ENCODE measurements around the gene PTPRE. TPM values are rescaled to one million over a fixed set of nuclear protein-coding genes. Genes with fewer than 3 reads are reported as not detected.
A peak's percentile ranks its signal among the peaks of the same experiment; 100 is the strongest.

The PTPRE gene
- total RNA-seq, 1 donor from 2014 or later = 49.7 TPM

GRCh38 chr10:127998501-127999144 lies 91.7 kb downstream of the PTPRE start:
- no peak for DNase-seq (ENCODE audit: low spot score)

GRCh38 chr10:127999297-128000129 lies 92.6 kb downstream of the PTPRE start:
- DNase-seq (ENCODE audit: low spot score) = no peak

GRCh38 chr10:128000471-128001362 lies 93.8 kb downstream of the PTPRE start:
- DNase-seq (ENCODE audit: low spot score) = no peak

- DNase-seq (ENCODE audit: low spot score) = no peak
These were observed 94.5 kb downstream of the PTPRE start for GRCh38 chr10:128001363-128001745.

GRCh38 chr10:128001849-128002248 lies 94.9 kb downstream of the PTPRE start:
- DNase-seq (ENCODE audit: low spot score) = no peak

GRCh38 chr10:128003521-128003920 lies 96.6 kb downstream of the PTPRE start:
- DNase-seq (ENCODE audit: low spot score) = no peak

GRCh38 chr10:128005858-128006257 lies 99.0 kb downstream of the PTPRE start:
- DNase-seq (ENCODE audit: low spot score) = no peak

- no peak for DNase-seq (ENCODE audit: low spot score)
These were observed 100.2 kb downstream of the PTPRE start for GRCh38 chr10:128007056-128007455.

GRCh38 chr10:128007971-128008370 lies 101.1 kb downstream of the PTPRE start:
- DNase-seq (ENCODE audit: low spot score) = no peak

GRCh38 chr10:128008521-128009250 lies 101.8 kb downstream of the PTPRE start:
- DNase-seq (ENCODE audit: low spot score) = no peak

- DNase-seq (ENCODE audit: low spot score) = no peak
These were observed 102.6 kb downstream of the PTPRE start for GRCh38 chr10:128009372-128010126.

GRCh38 chr10:128011059-128011979 lies 104.4 kb downstream of the PTPRE start:
- peak; percentile 96 for DNase-seq (ENCODE audit: low spot score)

- no peak for DNase-seq (ENCODE audit: low spot score)
These were observed 106.7 kb downstream of the PTPRE start for GRCh38 chr10:128013626-128014025.

- no peak for DNase-seq (ENCODE audit: low spot score)
These were observed 107.3 kb downstream of the PTPRE start for GRCh38 chr10:128014236-128014635.

GRCh38 chr10:128016423-128017060 lies 109.6 kb downstream of the PTPRE start:
- peak; percentile 53 for DNase-seq (ENCODE audit: low spot score)

GRCh38 chr10:128017822-128018221 lies 110.9 kb downstream of the PTPRE start:
- no peak for DNase-seq (ENCODE audit: low spot score)

GRCh38 chr10:128018236-128018635 lies 111.3 kb downstream of the PTPRE start:
- DNase-seq (ENCODE audit: low spot score) = no peak

GRCh38 chr10:128018691-128019090 lies 111.8 kb downstream of the PTPRE start:
- no peak for DNase-seq (ENCODE audit: low spot score)
